ENCODE results near the gene RPTN. TPM values are rescaled to one million over a fixed set of nuclear protein-coding genes. Genes with fewer than 3 reads are reported as not detected.

The RPTN gene
- total and polyA plus RNA-seq, 7 experiments from 2014 or later, result not detected

GRCh38 chr1:152115344-152115743 is 43.7 kb downstream of the RPTN start, which contains the start of gene TCHH:
Gene TCHH (minus strand): TSS chr1:152115444. CDS start chr1:152114080, 1,364 bp downstream.
- intact Hi-C loops (cut with micrococcal nuclease), result no loop called here
- Histone ChIP-seq H3K9me3 (ENCODE audit: control insufficient read depth in 2 of 3, low read length in 3 of 3) (no peaks in the 10 kb centered on the region), H3K36me3 (ENCODE audit: control insufficient read depth in 2 of 3, insufficient read depth in 3 of 3, low read length in 3 of 3) (no peaks in the 10 kb centered on the region), H3K27ac (ENCODE audit: low read depth, low read length) (no peak within 1 kb of the TSS), H3K4me3 (ENCODE audit: low read length) (no peak within 1 kb of the TSS), H3K27me3 (ENCODE audit: control insufficient read depth in 2 of 2, insufficient read depth in 2 of 2, low read length in 2 of 2) (peaks cover 4 to 25% of the 10 kb centered on the region in 2 donors), H3K4me1 (ENCODE audit: control insufficient read depth in 2 of 2, insufficient read depth in 2 of 2, low read length in 2 of 2) (peaks cover 4 to 9% of the 10 kb centered on the region in 2 donors)
- Mint-ChIP-seq H3K9me3 (no peaks in the 10 kb centered on the region), H3K27me3 (peaks cover 26 to 47% (median 34%) of the 10 kb centered on the region in 5 donors), H3K36me3 (peaks cover 0 to 3% (median 0%) of the 10 kb centered on the region in 5 donors), H3K4me3 (no peak within 1 kb of the TSS), H3K4me1 (peaks cover 0 to 1% (median 0%) of the 10 kb centered on the region in 7 donors), H3K27ac (no peak within 1 kb of the TSS)
- ChIA-PET CTCF (no interaction called here), POLR2A (no interaction called here)
- no peak for ATAC-seq
- no peak for DNase-seq

GRCh38 chr1:152112885-152113432 is 46.1 kb downstream of the RPTN start:
- Histone ChIP-seq H3K4me3 (ENCODE audit: low read length) (peak overlapping the region; percentile 37), H3K4me1 (ENCODE audit: control insufficient read depth in 2 of 2, insufficient read depth in 2 of 2, low read length in 2 of 2) (peaks cover 23 to 27% of the 10 kb centered on the region in 2 donors), H3K36me3 (ENCODE audit: control insufficient read depth in 2 of 3, insufficient read depth in 3 of 3, low read length in 3 of 3) (no peaks in the 10 kb centered on the region), H3K27me3 (ENCODE audit: control insufficient read depth in 2 of 2, insufficient read depth in 2 of 2, low read length in 2 of 2) (peaks cover 4 to 47% of the 10 kb centered on the region in 2 donors), H3K27ac (ENCODE audit: low read depth, low read length) (no peak overlapping the region), H3K9me3 (ENCODE audit: control insufficient read depth in 2 of 3, low read length in 3 of 3) (no peaks in the 10 kb centered on the region)
- Mint-ChIP-seq H3K36me3 (peaks cover 0 to 8% (median 0%) of the 10 kb centered on the region in 5 donors), H3K27ac (no peak overlapping the region), H3K4me1 (peaks cover 0 to 5% (median 0%) of the 10 kb centered on the region in 7 donors), H3K4me3 (no peak overlapping the region), H3K9me3 (peaks cover 0 to 5% (median 0%) of the 10 kb centered on the region in 11 donors), H3K27me3 (peaks cover 15 to 38% (median 19%) of the 10 kb centered on the region in 5 donors)
- ChIA-PET POLR2A (no interaction called here), CTCF (interaction anchor here (0.7 kb wide), 1 partner anchor 76 kb away, joined by 3 read pairs; no protein-coding TSS in a partner anchor)
- DNase-seq (no peak), ATAC-seq (no peak)
- intact Hi-C loops (cut with micrococcal nuclease), result loop anchor here in 1 of 2 donors (5.0 kb wide), 1 partner anchor 66 kb away; no protein-coding TSS in a partner anchor

GRCh38 chr1:152112101-152112884 is 46.7 kb downstream of the RPTN start:
- H3K9me3 Mint-ChIP-seq, result peaks cover 0 to 8% (median 0%) of the 10 kb centered on the region in 11 donors
- peak overlapping the region; percentile 37 for H3K4me3 ChIP-seq (ENCODE audit: low read length)
- DNase-seq, result peak in 1 of 9 donors; percentile 25
- intact Hi-C loops (cut with micrococcal nuclease), result loop anchor here in 1 of 2 donors (5.0 kb wide), 1 partner anchor 65 kb away; no protein-coding TSS in a partner anchor
- H3K36me3 Mint-ChIP-seq, result peaks cover 0 to 13% (median 0%) of the 10 kb centered on the region in 5 donors
- peaks cover 4 to 52% of the 10 kb centered on the region in 2 donors for H3K27me3 ChIP-seq (ENCODE audit: control insufficient read depth in 2 of 2, insufficient read depth in 2 of 2, low read length in 2 of 2)
- no peaks in the 10 kb centered on the region for H3K9me3 ChIP-seq (ENCODE audit: control insufficient read depth in 2 of 3, low read length in 3 of 3)
- no peak overlapping the region for H3K4me3 Mint-ChIP-seq
- peaks cover 23 to 28% of the 10 kb centered on the region in 2 donors for H3K4me1 ChIP-seq (ENCODE audit: control insufficient read depth in 2 of 2, insufficient read depth in 2 of 2, low read length in 2 of 2)
- H3K27ac Mint-ChIP-seq, result no peak overlapping the region
- POLR2A ChIA-PET, result interaction anchor here (0.7 kb wide), 2 partner anchors 44 to 331 kb away, joined by 3 to 4 read pairs; no protein-coding TSS in a partner anchor
- H3K36me3 ChIP-seq (ENCODE audit: control insufficient read depth in 2 of 3, insufficient read depth in 3 of 3, low read length in 3 of 3), result no peaks in the 10 kb centered on the region
- CTCF ChIA-PET, result interaction anchor here (0.5 to 0.7 kb wide), 3 partner anchors 77 to 322 kb away, joined by 3 to 10 read pairs (median 3); partner anchors contain the start of gene TDRKH
- ATAC-seq, result no peak
- H3K4me1 Mint-ChIP-seq, result peaks cover 0 to 11% (median 0%) of the 10 kb centered on the region in 7 donors
- peaks cover 12 to 36% (median 16%) of the 10 kb centered on the region in 5 donors for H3K27me3 Mint-ChIP-seq
- no peak overlapping the region for H3K27ac ChIP-seq (ENCODE audit: low read depth, low read length)

- H3K27ac Mint-ChIP-seq, result no peak overlapping the region
- no peaks in the 10 kb centered on the region for H3K9me3 ChIP-seq (ENCODE audit: control insufficient read depth in 2 of 3, low read length in 3 of 3)
- no peak overlapping the region for H3K4me3 Mint-ChIP-seq
- peak overlapping the region; percentile 63 for H3K4me3 ChIP-seq (ENCODE audit: low read length)
- H3K9me3 Mint-ChIP-seq, result peaks cover 0 to 8% (median 0%) of the 10 kb centered on the region in 11 donors
- DNase-seq (peak in 1 of 9 donors; percentile 40), ATAC-seq (peak; percentile 8)
- peaks cover 0 to 12% (median 0%) of the 10 kb centered on the region in 7 donors for H3K4me1 Mint-ChIP-seq
- ChIA-PET CTCF (interaction anchor here (0.5 to 0.7 kb wide), 2 partner anchors 259 to 321 kb away, joined by 3 to 10 read pairs; partner anchors contain the start of gene TDRKH), POLR2A (interaction anchor here (0.7 kb wide), 2 partner anchors 44 to 332 kb away, joined by 3 to 4 read pairs; no protein-coding TSS in a partner anchor)
- intact Hi-C loops (cut with micrococcal nuclease), result loop anchor here in 1 of 2 donors (2.0 to 5.0 kb wide), 2 partner anchors 64 to 75 kb away; no protein-coding TSS in a partner anchor
- H3K27ac ChIP-seq (ENCODE audit: low read depth, low read length), result no peak overlapping the region
- H3K36me3 Mint-ChIP-seq, result peaks cover 0 to 13% (median 0%) of the 10 kb centered on the region in 5 donors
- H3K36me3 ChIP-seq (ENCODE audit: control insufficient read depth in 2 of 3, insufficient read depth in 3 of 3, low read length in 3 of 3), result no peaks in the 10 kb centered on the region
- peaks cover 23 to 28% of the 10 kb centered on the region in 2 donors for H3K4me1 ChIP-seq (ENCODE audit: control insufficient read depth in 2 of 2, insufficient read depth in 2 of 2, low read length in 2 of 2)
- peaks cover 4 to 55% of the 10 kb centered on the region in 2 donors for H3K27me3 ChIP-seq (ENCODE audit: control insufficient read depth in 2 of 2, insufficient read depth in 2 of 2, low read length in 2 of 2)
- peaks cover 5 to 28% (median 9%) of the 10 kb centered on the region in 5 donors for H3K27me3 Mint-ChIP-seq
Measured at GRCh38 chr1:152111515-152111968, 47.5 kb downstream of the RPTN start.

GRCh38 chr1:152110860-152111514 is 48.0 kb downstream of the RPTN start:
- H3K4me3 ChIP-seq (ENCODE audit: low read length), result peak overlapping the region; percentile 63
- Mint-ChIP-seq H3K27ac (no peak overlapping the region), H3K36me3 (peaks cover 0 to 10% (median 0%) of the 10 kb centered on the region in 5 donors), H3K4me1 (peaks cover 0 to 12% (median 0%) of the 10 kb centered on the region in 7 donors), H3K9me3 (peaks cover 0 to 8% (median 0%) of the 10 kb centered on the region in 11 donors), H3K4me3 (no peak overlapping the region), H3K27me3 (peaks cover 3 to 28% (median 5%) of the 10 kb centered on the region in 5 donors)
- no peaks in the 10 kb centered on the region for H3K9me3 ChIP-seq (ENCODE audit: control insufficient read depth in 2 of 3, low read length in 3 of 3)
- intact Hi-C loops (cut with micrococcal nuclease), result loop anchor here in 1 of 2 donors (2.0 to 5.0 kb wide), 2 partner anchors 64 to 76 kb away; no protein-coding TSS in a partner anchor
- ChIA-PET POLR2A (no interaction called here), CTCF (interaction anchor here (0.9 kb wide), 1 partner anchor 76 kb away, joined by 3 read pairs; no protein-coding TSS in a partner anchor)
- H3K36me3 ChIP-seq (ENCODE audit: control insufficient read depth in 2 of 3, insufficient read depth in 3 of 3, low read length in 3 of 3), result no peaks in the 10 kb centered on the region
- DNase-seq, result peak in 3 of 9 donors; percentile 10 to 42 (median 25)
- ATAC-seq, result peak; percentile 52
- H3K4me1 ChIP-seq (ENCODE audit: control insufficient read depth in 2 of 2, insufficient read depth in 2 of 2, low read length in 2 of 2), result peaks cover 23 to 28% of the 10 kb centered on the region in 2 donors
- peaks cover 4 to 55% of the 10 kb centered on the region in 2 donors for H3K27me3 ChIP-seq (ENCODE audit: control insufficient read depth in 2 of 2, insufficient read depth in 2 of 2, low read length in 2 of 2)
- H3K27ac ChIP-seq (ENCODE audit: low read depth, low read length), result no peak overlapping the region
